Esophagus muscularis mucosa (tissue), 4 donors: ENCODE measurements around the gene SH3BP1. TPM values are rescaled to one million over a fixed set of nuclear protein-coding genes. Genes with fewer than 3 reads are reported as not detected.
A peak's percentile ranks its signal among the peaks of the same experiment; 100 is the strongest.
"Not testable (repeated sequence)": the region's sequence is repeated elsewhere in the genome, so short reads cannot be mapped to it uniquely, and the experiment has no call there.

Source experiments
- DNase-seq: peaks from one replicate; pipeline ENCODE4 v3.0.0-alpha.2; 2017; ENCODE audit errors: extremely low spot score
- H3K27ac ChIP-seq, 4 donors: fragments of 200-600 bp; sonication (generic); replicated peaks in 1 of 4; 1 replicate in 3 of 4; 2 replicates in 1 of 4; pipeline ENCODE4 v1.5.1; 2016 to 2019; ENCODE audit warnings: mild to moderate bottlenecking in 1 of 4
- H3K27me3 ChIP-seq, 4 donors: fragments of 200-600 bp; sonication (generic); one replicate each; pipeline versions ENCODE4 v1.5.1 to v1.6.0; 2016 to 2019
- H3K36me3 ChIP-seq, 4 donors: fragments of 200-600 bp; sonication (generic); one replicate each; pipeline ENCODE4 v1.5.1; 2016 to 2019
- H3K4me1 ChIP-seq, 4 donors: fragments of 200-600 bp; sonication (generic); one replicate each; pipeline ENCODE4 v1.5.1; 2016 to 2019
- H3K4me3 ChIP-seq, 4 donors: fragments of 200-600 bp; sonication (generic); 1 replicate in 2 of 4; 2 replicates in 2 of 4; pipeline ENCODE4 v1.5.1; 2016 to 2019; ENCODE audit warnings: mild to moderate bottlenecking in 4 of 4, moderate library complexity in 1 of 4
- H3K9me3 ChIP-seq, 4 donors: fragments of 200-600 bp; sonication (generic); 1 replicate in 3 of 4; 2 replicates in 1 of 4; pipeline ENCODE4 v1.5.1; 2016 to 2019
- EP300 ChIP-seq: sonication (generic); formaldehyde crosslinking; IDR thresholded peaks from one replicate; pipeline ENCODE4 v1.6.1; 2017; ENCODE audit warnings: antibody characterized with exemption
- POLR2A ChIP-seq: fragments of 450-650 bp; IDR thresholded peaks from one replicate; pipeline ENCODE4 v1.6.1; 2017; ENCODE audit warnings: antibody characterized with exemption, moderate library complexity, mild to moderate bottlenecking, low read depth
- POLR2AphosphoS5 ChIP-seq, 2 donors: sonication (generic); formaldehyde crosslinking; IDR thresholded peaks; one replicate each; pipeline ENCODE4 v1.6.1; 2017; ENCODE audit warnings: antibody characterized with exemption in 2 of 2
- WGBS: methylation state at CpG from one replicate; pipeline ENCODE4 v1.1.5; 2018; 5-methylcytosine and 5-hydroxymethylcytosine counted together
- intact Hi-C: fragments of 100-400 bp; cut with DNase I; formaldehyde crosslinking; loops from one replicate; pipeline ENCODE4 v1.15.1; 2023
- total RNA-seq, 4 donors: library from RNA; depleted of rRNA; stranded (reverse); fragments of >200 nt; gene quantifications; one replicate each; pipeline versions ENCODE4 v1.1.0 to v1.2.1, GENCODE V29; 2016
- TF ChIP-seq, protein P1 (sequence below), 3 experiments: fragments of 200-600 bp in 2 of 3; fragments of 450-650 bp in 1 of 3; sonication (generic) in 2 of 3; IDR thresholded peaks; one replicate each; pipeline ENCODE4 v1.5.1; 2017 to 2019; ENCODE audit warnings: antibody characterized with exemption in 3 of 3, mild to moderate bottlenecking in 2 of 3, moderate library complexity in 1 of 3

The SH3BP1 gene
- total RNA-seq, 4 donors from 2014 or later = 1.5 to 7.5 (median 4.3) TPM

DNA sequence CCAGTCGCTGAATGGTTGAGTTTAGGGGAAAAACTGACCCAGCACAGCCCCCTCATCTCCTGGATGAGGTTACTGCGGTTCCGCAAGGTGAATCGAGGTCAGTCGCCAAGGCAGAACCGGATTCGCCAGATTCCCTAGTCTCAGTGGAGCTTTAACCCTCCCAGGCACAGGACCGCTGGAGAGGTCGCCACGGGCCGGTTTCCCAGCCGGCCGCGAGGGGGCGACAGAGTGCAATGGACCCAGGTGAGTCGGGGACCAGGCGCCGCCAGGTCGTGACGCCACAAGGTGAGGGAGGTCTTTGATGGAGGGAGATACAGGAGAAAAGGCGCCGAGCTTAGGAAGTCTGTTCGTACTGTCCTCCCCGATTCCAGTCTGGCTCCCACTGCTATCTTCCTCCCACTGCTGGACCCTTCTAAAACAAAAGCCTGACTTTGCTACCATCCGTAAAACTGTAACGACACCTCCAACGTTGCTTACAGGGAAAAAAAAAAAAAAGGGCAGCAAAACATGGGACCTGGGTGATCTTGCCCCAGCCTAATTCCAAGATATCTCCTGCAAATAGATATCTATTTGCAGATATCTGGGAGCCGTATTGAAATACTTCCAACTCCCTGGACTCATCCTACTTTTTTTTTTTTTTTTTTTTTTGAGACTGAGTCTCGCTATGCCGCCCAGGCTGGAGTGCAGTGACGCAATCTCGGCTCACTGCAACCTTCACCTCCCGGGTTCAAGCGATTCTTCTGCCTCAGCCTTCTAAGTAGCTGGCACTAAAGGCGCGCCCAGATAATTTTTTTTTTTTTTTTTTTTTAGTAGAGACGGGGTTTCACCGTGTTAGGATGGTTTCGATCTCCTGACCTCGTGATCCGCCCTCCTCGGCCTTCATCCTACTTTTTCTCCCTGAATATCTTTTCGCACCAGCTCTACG is 32.2 kb upstream of the SH3BP1 start:
- Histone ChIP-seq H3K27ac (peak overlapping the region; percentile 93 to 97 (median 95)), H3K27me3 (peaks cover 0 to 17% (median 0%) of the 10 kb centered on the region in 4 donors), H3K36me3 (no peaks in the 10 kb centered on the region), H3K4me1 (peaks cover 20 to 44% (median 41%) of the 10 kb centered on the region in 4 donors), H3K4me3 (peak overlapping the region; percentile 91 to 99 (median 94)), H3K9me3 (no peaks in the 10 kb centered on the region)
- DNase-seq = peak; percentile 94
- WGBS = 7% methylated on average over 37 of the region's 44 CpGs
- intact Hi-C loops = no loop called here
- TF ChIP-seq POLR2AphosphoS5 (IDR thresholded peaks at IDR 0.05) (peak in 1 of 2 donors; percentile 52), EP300 (no peak), POLR2A (no peak)
- TF ChIP-seq, protein P1, sequence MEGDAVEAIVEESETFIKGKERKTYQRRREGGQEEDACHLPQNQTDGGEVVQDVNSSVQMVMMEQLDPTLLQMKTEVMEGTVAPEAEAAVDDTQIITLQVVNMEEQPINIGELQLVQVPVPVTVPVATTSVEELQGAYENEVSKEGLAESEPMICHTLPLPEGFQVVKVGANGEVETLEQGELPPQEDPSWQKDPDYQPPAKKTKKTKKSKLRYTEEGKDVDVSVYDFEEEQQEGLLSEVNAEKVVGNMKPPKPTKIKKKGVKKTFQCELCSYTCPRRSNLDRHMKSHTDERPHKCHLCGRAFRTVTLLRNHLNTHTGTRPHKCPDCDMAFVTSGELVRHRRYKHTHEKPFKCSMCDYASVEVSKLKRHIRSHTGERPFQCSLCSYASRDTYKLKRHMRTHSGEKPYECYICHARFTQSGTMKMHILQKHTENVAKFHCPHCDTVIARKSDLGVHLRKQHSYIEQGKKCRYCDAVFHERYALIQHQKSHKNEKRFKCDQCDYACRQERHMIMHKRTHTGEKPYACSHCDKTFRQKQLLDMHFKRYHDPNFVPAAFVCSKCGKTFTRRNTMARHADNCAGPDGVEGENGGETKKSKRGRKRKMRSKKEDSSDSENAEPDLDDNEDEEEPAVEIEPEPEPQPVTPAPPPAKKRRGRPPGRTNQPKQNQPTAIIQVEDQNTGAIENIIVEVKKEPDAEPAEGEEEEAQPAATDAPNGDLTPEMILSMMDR (IDR thresholded peaks at IDR 0.05) = peak in 2 of 3 experiments; percentile 88 to 90

DNA sequence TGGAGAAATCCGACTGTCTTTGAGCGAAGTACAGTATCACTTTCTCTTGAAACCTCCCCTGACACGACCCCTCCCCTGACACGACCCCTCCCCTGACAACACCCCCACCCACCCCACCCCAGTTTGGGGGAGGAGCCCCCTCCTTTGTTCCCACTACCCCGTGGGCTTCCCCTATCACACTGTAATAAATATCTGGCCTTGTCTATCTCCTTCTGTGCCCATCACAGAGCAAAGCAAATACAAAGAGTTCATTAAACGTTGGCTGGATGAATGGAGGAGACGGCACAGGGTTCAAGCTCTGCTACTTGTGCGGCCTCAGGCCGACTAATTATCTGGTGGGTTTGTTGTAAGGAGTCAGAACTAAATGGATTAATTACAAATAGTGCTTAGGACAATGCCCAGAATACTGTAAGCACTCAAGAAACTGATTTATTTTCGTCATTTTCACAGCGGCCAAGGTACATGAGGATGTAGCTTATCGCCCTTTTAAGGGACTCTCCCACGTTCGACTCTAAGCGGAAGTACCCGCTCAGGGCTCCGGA is 31.5 kb upstream of the SH3BP1 start:
- Histone ChIP-seq H3K36me3 (peaks cover 0 to 2% (median 0%) of the 10 kb centered on the region in 4 donors), H3K27me3 (peaks cover 0 to 10% (median 0%) of the 10 kb centered on the region in 4 donors), H3K27ac (peak overlapping the region; percentile 93 to 97 (median 95)), H3K4me1 (peaks cover 20 to 49% (median 44%) of the 10 kb centered on the region in 4 donors), H3K4me3 (peak overlapping the region; percentile 91 to 99 (median 94)), H3K9me3 (no peaks in the 10 kb centered on the region)
- TF ChIP-seq POLR2A = no peak
- TF ChIP-seq EP300 = no peak
- TF ChIP-seq, protein P1 (IDR thresholded peaks at IDR 0.05) = no peak
- no peak for TF ChIP-seq POLR2AphosphoS5 (IDR thresholded peaks at IDR 0.05)
- no peak for DNase-seq
- intact Hi-C loops = no loop called here
- 4% methylated on average over 17 of the region's 17 CpGs for WGBS

DNA sequence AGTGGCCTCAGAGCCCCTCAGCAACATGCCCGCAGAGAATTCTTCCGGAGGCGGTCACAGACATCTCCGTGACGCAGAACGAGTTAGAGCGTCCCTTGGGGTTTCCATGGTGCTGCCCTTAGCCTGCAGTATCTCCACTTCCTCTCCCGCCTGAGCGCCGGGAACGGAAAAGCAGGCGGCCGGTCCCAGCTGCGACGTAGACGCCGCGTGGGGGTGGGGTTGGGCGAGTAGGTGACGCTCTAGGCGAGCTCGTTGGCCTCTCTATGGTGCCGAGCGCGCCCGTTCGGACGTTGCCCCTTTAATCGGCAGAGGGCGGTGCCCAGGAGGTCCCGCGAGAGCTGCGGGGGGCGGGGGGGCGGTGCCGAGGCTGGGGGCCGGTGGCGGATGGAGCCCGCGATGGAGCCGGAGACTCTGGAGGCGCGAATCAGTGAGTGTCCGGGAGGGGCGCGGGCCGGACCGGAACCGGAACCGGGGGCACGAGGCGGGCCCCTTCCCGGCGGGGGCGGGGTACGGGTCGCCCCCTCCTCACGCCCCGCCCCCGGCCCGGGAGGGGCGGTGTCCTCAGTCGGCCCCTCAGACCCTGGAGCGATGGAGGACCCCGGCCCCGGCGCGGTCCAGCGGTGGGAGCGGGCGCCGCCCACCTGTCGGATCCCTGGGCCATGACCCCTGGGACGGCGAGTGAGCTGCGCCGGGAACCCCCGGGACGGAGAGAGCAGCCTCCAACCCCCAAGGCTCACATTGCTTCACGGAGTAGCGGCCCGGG is 30.8 kb upstream of the SH3BP1 start, which contains the start of gene GGA1:
Gene GGA1 (plus strand): TSS at position 358 of the 763 bp plus-strand sequence. CDS start 27 bp downstream, at position 385.
- peaks cover 0 to 2% (median 0%) of the 10 kb centered on the region in 4 donors for H3K36me3 ChIP-seq
- DNase-seq = peak; percentile 98
- TF ChIP-seq POLR2AphosphoS5 (IDR thresholded peaks at IDR 0.05) (peak; percentile 85 to 86), POLR2A (no peak)
- TF ChIP-seq, protein P1 (IDR thresholded peaks at IDR 0.05) = peak in 2 of 3 experiments; percentile 4 to 6
- peaks cover 20 to 56% (median 50%) of the 10 kb centered on the region in 4 donors for H3K4me1 ChIP-seq
- H3K4me3 ChIP-seq = peak within 1 kb of the TSS; percentile 91 to 99 (median 94)
- no peaks in the 10 kb centered on the region for H3K9me3 ChIP-seq
- H3K27ac ChIP-seq = peak within 1 kb of the TSS; percentile 93 to 97 (median 95)
- H3K27me3 ChIP-seq = peaks cover 0 to 10% (median 0%) of the 10 kb centered on the region in 4 donors
- intact Hi-C loops = no loop called here
- 0% methylated on average over 18 of the region's 82 CpGs for WGBS

DNA sequence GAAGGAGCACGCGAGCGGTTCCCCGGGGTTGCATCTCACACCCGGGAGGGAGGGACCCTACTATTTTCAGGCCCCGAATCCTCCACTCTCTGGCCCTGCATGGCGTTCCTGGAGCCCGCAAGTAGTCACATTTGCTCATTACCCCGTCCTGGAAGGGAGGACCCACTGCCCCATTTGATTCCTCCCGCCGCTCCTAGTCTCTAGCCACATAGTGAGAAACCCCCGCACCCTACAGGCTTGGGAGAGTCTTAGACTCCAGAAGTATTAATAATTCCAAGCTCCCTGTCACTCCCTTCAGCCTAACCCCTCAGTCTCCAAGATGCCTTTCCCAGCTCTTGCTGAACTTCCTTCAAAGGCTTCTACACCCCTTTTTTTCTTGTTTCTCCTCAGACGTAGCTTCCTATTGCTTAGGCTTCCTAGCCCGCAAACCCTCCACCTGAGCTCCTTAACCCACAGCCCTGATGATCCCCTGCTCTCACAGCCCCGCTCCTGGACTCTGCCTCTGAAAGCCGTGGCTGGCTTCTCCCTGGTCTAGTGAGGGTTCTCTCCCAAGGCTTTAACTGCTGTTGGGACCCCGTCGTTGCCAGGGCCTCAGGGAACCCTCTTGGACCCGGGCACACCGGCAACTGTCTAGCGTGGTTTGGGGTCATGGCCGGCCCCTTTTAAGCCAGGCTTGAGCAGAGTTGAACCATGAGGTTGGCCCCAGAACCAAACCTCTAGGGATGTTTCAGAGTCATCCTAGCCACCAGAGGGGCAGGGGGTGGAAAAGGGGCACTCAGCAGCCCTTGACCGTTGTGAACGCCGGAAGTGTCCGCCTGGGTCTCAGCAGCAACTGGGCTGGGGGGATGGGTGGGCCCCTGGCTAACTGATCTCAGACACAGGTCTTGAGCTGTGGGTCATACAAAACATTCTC is 30.0 kb upstream of the SH3BP1 start:
- Histone ChIP-seq H3K4me3 (peak overlapping the region; percentile 91 to 99 (median 94)), H3K36me3 (peaks cover 0 to 8% (median 3%) of the 10 kb centered on the region in 4 donors), H3K4me1 (peaks cover 20 to 61% (median 56%) of the 10 kb centered on the region in 4 donors), H3K27me3 (peaks cover 0 to 10% (median 0%) of the 10 kb centered on the region in 4 donors), H3K9me3 (no peaks in the 10 kb centered on the region), H3K27ac (peak overlapping the region; percentile 93 to 97 (median 95))
- intact Hi-C loops = no loop called here
- DNase-seq = no peak
- WGBS = 17% methylated on average over 15 of the region's 26 CpGs
- TF ChIP-seq EP300 = no peak
- TF ChIP-seq, protein P1 (IDR thresholded peaks at IDR 0.05) = no peak
- no peak for TF ChIP-seq POLR2AphosphoS5 (IDR thresholded peaks at IDR 0.05)
- no peak for TF ChIP-seq POLR2A

DNA sequence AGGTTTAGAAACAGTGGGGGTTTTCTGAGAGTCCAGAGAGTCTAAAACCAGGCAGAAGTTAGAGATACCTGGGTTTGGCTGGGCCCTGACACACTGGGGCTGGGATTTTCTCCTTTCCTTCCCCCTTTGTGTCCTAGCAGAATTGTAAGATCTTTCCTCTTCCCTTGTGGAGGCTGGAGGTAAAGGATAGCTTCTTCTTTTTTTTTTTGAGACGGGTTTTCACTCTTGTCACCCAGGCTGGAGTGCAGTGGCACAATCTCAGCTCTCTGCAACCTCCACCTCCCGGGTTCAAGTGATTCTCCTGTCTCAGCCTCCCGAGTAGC is 29.4 kb upstream of the SH3BP1 start:
- DNase-seq, intact Hi-C loops, H3K9me3 ChIP-seq, H3K27me3 ChIP-seq: not testable (repeated sequence)
- peak overlapping the region; percentile 91 to 99 (median 94) for H3K4me3 ChIP-seq
- 85% methylated on average over 3 of the region's 3 CpGs for WGBS
- peak overlapping the region; percentile 93 to 97 (median 95) for H3K27ac ChIP-seq
- peaks cover 0 to 14% (median 7%) of the 10 kb centered on the region in 4 donors for H3K36me3 ChIP-seq
- peaks cover 20 to 61% (median 56%) of the 10 kb centered on the region in 4 donors for H3K4me1 ChIP-seq
